ENCODE results near the gene RAPGEF4. TPM values are rescaled to one million over a fixed set of nuclear protein-coding genes. Genes with fewer than 3 reads are reported as not detected.

RAPGEF4 gene
- total and polyA plus RNA-seq, 2 of the 8 experiments (the other 6 are each of a cell fraction or from before 2014, with no cell fraction given), result 1.2 to 2.6 TPM

- no peaks in the 10 kb centered on the region for H3K4me1 ChIP-seq (replicated peaks in 1 of 4; ENCODE audit: control insufficient read depth in 3 of 4, insufficient read depth in 4 of 4, low read length in 3 of 4)
- H3K9me3 ChIP-seq (ENCODE audit: insufficient read depth in 2 of 2, low read depth in 1 of 2, low read length in 1 of 2), result no peaks in the 10 kb centered on the region
- no peak for DNase-seq (ENCODE audit: low read depth in 1 of 2, low spot score in 2 of 2)
- no peak overlapping the region for H3K27ac ChIP-seq (ENCODE audit: low read depth, low read length)
- H2BK120ac ChIP-seq (replicated peaks; ENCODE audit: low read depth, low read length), result no peak overlapping the region
- 92% methylated on average over 1 of the region's 1 CpG; no CpG with 5 or more reads in 1 of the 2 experiments for WGBS, 2 experiments (ENCODE audit: extremely low coverage in 1 of 2, insufficient coverage in 1 of 2, insufficient read length in 1 of 2, insufficient replicate concordance in 2 of 2, low coverage in 1 of 2, low lambda C conversion rate in 2 of 2, missing lambda C conversion rate in 1 of 2)
- CTCF ChIA-PET (ENCODE audit: partially characterized antibody), result interaction anchor here (0.6 to 2.6 kb wide), 20 partner anchors 8 to 1053 kb away, joined by 3 to 13 read pairs (median 4); no protein-coding TSS in a partner anchor
- H3K56ac ChIP-seq (replicated peaks; ENCODE audit: insufficient read length, low read depth, low read length), result no peak overlapping the region
- H2BK5ac ChIP-seq (ENCODE audit: low read depth, low read length), result no peak overlapping the region
- no peak overlapping the region for H2AFZ ChIP-seq (ENCODE audit: low read length)
- POLR2A ChIA-PET (ENCODE audit: partially characterized antibody), result no interaction called here
- H2AK5ac ChIP-seq (ENCODE audit: low read depth, low read length), result no peak overlapping the region
- H2BK20ac ChIP-seq (ENCODE audit: low read length), result no peak overlapping the region
- H3K23me2 ChIP-seq (ENCODE audit: low read depth, low read length), result no peaks in the 10 kb centered on the region
- H2BK15ac ChIP-seq (ENCODE audit: low read length), result no peak overlapping the region
- no peak overlapping the region for H3K23ac ChIP-seq (ENCODE audit: insufficient read length)
- H3K14ac ChIP-seq (ENCODE audit: insufficient read length), result no peak overlapping the region
- no peak overlapping the region for H3K4ac ChIP-seq (replicated peaks; ENCODE audit: insufficient read length, low read depth, low read length)
- H3K4me2 ChIP-seq (ENCODE audit: insufficient read depth in 1 of 2, low read depth in 2 of 2, low read length in 2 of 2), result no peak overlapping the region
- no peak overlapping the region for H4K8ac ChIP-seq (ENCODE audit: extremely low read depth, insufficient read depth, low read length)
- no peak overlapping the region for H3K18ac ChIP-seq (ENCODE audit: extremely low read depth, low read length)
- H3K79me1 ChIP-seq (ENCODE audit: low read depth, low read length), result no peaks in the 10 kb centered on the region
- no peaks in the 10 kb centered on the region for H3K79me2 ChIP-seq (ENCODE audit: control insufficient read depth in 1 of 2, insufficient read depth in 2 of 2, low read length in 2 of 2)
- FAIRE-seq, result no peak
- H3K9ac ChIP-seq (replicated peaks in 1 of 4; ENCODE audit: extremely low read depth in 1 of 4, low read depth in 3 of 4, low read length in 3 of 4), result no peak overlapping the region
- no peaks in the 10 kb centered on the region for H4K20me1 ChIP-seq (replicated peaks in 1 of 2; ENCODE audit: control insufficient read depth in 1 of 2, insufficient read depth in 2 of 2, low read length in 2 of 2)
- no peak overlapping the region for H4K5ac ChIP-seq (ENCODE audit: insufficient read length, low read depth, low read length)
- H4K91ac ChIP-seq (replicated peaks; ENCODE audit: insufficient read length, low read length), result no peak overlapping the region
- no peaks in the 10 kb centered on the region for H3K27me3 ChIP-seq (replicated peaks in 1 of 4; ENCODE audit: control insufficient read depth in 3 of 4, extremely low read depth in 1 of 4, insufficient read depth in 3 of 4, low read length in 3 of 4)
- no peak overlapping the region for H3K4me3 ChIP-seq (ENCODE audit: extremely low read depth in 1 of 4, insufficient read depth in 2 of 4, low read depth in 3 of 4, low read length in 4 of 4)
- no peaks in the 10 kb centered on the region for H3K36me3 ChIP-seq (ENCODE audit: control insufficient read depth in 2 of 4, insufficient read depth in 4 of 4, low read length in 3 of 4)
- H2BK12ac ChIP-seq (ENCODE audit: low read depth, low read length), result no peak overlapping the region
- no peak for TF ChIP-seq ASH2L (IDR thresholded peaks at IDR 0.05; ENCODE audit: low read length)
- no peak for TF ChIP-seq POLR2A (IDR thresholded peaks at IDR 0.05; ENCODE audit: control extremely low read depth in 1 of 2, low read depth in 2 of 2, low read length in 2 of 2)
- no peak for TF ChIP-seq CBX8 (IDR thresholded peaks at IDR 0.05; ENCODE audit: borderline replicate concordance, low read depth, low read length)
- TF ChIP-seq USF2 (IDR thresholded peaks at IDR 0.05; ENCODE audit: low read length), result no peak
- TF ChIP-seq TEAD4 (IDR thresholded peaks at IDR 0.05; ENCODE audit: low read depth, low read length), result no peak
- TF ChIP-seq POLR2AphosphoS5 (IDR thresholded peaks at IDR 0.05; ENCODE audit: low read depth, low read length), result no peak
- no peak for TF ChIP-seq NRF1 (IDR thresholded peaks at IDR 0.05; ENCODE audit: low read depth, low read length)
- TF ChIP-seq MAFK (IDR thresholded peaks at IDR 0.05; ENCODE audit: low read depth, low read length), result no peak
- TF ChIP-seq EGR1 (IDR thresholded peaks at IDR 0.05; ENCODE audit: borderline replicate concordance, low read depth, low read length), result no peak
- TF ChIP-seq YY1 (IDR thresholded peaks at IDR 0.05; ENCODE audit: low read depth, low read length), result no peak
- TF ChIP-seq RFX5 (IDR thresholded peaks at IDR 0.05; ENCODE audit: borderline replicate concordance, low read depth, low read length), result no peak
- TF ChIP-seq JUN (IDR thresholded peaks at IDR 0.05; ENCODE audit: low read depth, low read length), result no peak
- no peak for TF ChIP-seq POU5F1 (IDR thresholded peaks at IDR 0.05; ENCODE audit: low read depth, low read length)
- no peak for TF ChIP-seq TAF7 (optimal IDR thresholded peaks at IDR 0.05; ENCODE audit: borderline replicate concordance, low read depth, low read length)
- TF ChIP-seq EZH2 (IDR thresholded peaks at IDR 0.05; ENCODE audit: low read depth, low read length, severe bottlenecking), result no peak
Measured at GRCh38 chr2:172711110-172711509, 24.5 kb upstream of the RAPGEF4 start.

All from H1 (cell line).